ENCODE measurements around the gene MEIOB. TPM values are rescaled to one million over a fixed set of nuclear protein-coding genes. Genes with fewer than 3 reads are reported as not detected.

The MEIOB gene
- total RNA-seq, 1 experiment from 2014 or later, result not detected

DNA sequence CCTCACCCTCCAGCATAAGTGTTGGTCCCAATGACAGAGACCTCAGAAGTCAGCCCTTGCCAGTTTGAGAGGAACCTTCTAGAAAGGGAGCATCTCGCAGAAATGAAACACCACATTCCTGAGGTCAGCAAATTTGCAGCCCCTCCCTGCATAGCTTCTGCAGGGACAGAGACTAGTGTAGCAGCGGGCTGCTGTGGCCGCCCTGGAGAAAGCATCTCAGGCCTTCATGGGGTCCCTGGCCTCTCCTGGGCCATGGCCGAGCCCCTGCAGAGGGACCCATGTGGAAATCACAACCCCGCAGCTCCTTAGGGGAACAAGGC lies 34.8 kb upstream of the MEIOB start:
- Histone ChIP-seq H2AFZ (no peak overlapping the region), H3K4me2 (no peak overlapping the region), H3K36me3 (ENCODE audit: low read depth) (no peaks in the 10 kb centered on the region), H4K20me1 (ENCODE audit: insufficient read depth) (no peaks in the 10 kb centered on the region), H3K9me2 (ENCODE audit: insufficient read depth) (no peaks in the 10 kb centered on the region), H3K27ac (no peak overlapping the region), H3K4me1 (replicated peaks; ENCODE audit: insufficient read depth) (peaks cover 17% of the 10 kb centered on the region; the same call in 1 of the 2 replicates), H3K27me3 (ENCODE audit: insufficient read depth, low read depth) (peaks cover 2% of the 10 kb centered on the region; the same call in 1 of the 2 replicates), H3K79me2 (ENCODE audit: low read depth) (no peaks in the 10 kb centered on the region), H3K4me3 (no peak overlapping the region), H3F3A (ENCODE audit: insufficient read depth, low read depth) (peaks cover 3% of the 10 kb centered on the region; the same call in 1 of the 2 replicates), H3K9me3 (ENCODE audit: insufficient read depth, low read depth) (no peaks in the 10 kb centered on the region)
- TF ChIP-seq EZH2 (IDR thresholded peaks at IDR 0.05; ENCODE audit: low read depth), result no peak
- TF ChIP-seq, protein P1, sequence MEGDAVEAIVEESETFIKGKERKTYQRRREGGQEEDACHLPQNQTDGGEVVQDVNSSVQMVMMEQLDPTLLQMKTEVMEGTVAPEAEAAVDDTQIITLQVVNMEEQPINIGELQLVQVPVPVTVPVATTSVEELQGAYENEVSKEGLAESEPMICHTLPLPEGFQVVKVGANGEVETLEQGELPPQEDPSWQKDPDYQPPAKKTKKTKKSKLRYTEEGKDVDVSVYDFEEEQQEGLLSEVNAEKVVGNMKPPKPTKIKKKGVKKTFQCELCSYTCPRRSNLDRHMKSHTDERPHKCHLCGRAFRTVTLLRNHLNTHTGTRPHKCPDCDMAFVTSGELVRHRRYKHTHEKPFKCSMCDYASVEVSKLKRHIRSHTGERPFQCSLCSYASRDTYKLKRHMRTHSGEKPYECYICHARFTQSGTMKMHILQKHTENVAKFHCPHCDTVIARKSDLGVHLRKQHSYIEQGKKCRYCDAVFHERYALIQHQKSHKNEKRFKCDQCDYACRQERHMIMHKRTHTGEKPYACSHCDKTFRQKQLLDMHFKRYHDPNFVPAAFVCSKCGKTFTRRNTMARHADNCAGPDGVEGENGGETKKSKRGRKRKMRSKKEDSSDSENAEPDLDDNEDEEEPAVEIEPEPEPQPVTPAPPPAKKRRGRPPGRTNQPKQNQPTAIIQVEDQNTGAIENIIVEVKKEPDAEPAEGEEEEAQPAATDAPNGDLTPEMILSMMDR (conservative IDR thresholded peaks at IDR 0.05), result no peak
- ChIA-PET CTCF (no interaction called here), POLR2A (ENCODE audit: unreplicated experiment) (no interaction called here)
- BruUV-seq (replicated peaks), result no TSS peak
- DNase-seq, result no peak
- intact Hi-C loops (cut with micrococcal nuclease; ENCODE audit: unreplicated experiment), result no loop called here

DNA sequence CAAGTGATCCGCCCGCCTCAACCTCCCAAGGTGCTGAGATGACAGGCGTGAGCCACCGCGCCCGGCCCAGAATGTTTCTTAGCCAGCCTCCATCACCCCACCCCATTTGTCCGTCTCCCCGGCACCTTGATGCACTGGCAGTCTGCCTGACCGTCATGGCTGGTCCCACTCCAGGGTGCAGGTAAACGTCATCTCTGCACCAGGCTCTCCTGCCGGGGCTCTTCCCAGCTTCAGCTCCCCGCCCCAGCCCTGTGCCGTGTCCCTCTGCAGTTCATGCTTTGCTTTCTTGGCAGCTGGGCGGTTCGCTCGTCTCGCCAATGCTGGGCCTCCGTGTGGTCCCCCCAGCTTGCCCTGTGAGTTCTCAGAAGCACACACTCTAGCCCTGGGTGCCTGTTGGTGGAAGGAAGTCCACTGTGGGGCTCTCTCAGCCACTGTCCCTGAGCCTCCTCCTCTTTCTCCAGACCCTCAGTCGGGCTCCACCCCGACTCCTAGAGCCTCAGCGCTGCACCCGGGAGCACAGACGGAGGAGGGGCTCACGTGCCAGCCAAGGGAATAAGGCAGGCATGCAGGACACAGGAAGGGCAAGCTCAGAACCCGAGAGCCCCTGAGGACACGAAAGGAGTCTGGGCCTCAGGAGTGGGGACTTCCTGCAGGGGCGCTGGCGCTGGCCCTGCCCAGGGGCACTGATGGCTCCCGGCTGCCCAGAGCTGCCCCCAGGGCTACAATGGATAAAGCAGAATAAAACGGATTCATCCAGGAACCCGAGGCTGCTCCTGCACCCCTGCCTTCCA lies 34.3 kb upstream of the MEIOB start:
- Histone ChIP-seq H3K4me1 (replicated peaks; ENCODE audit: insufficient read depth) (peaks cover 17% of the 10 kb centered on the region; the same call in 1 of the 2 replicates), H3K27ac (no peak overlapping the region), H3K4me3 (no peak overlapping the region), H3F3A (ENCODE audit: insufficient read depth, low read depth) (peaks cover 3% of the 10 kb centered on the region; the same call in 1 of the 2 replicates), H3K9me2 (ENCODE audit: insufficient read depth) (no peaks in the 10 kb centered on the region), H2AFZ (no peak overlapping the region), H3K9me3 (ENCODE audit: insufficient read depth, low read depth) (no peaks in the 10 kb centered on the region), H3K36me3 (ENCODE audit: low read depth) (no peaks in the 10 kb centered on the region), H3K27me3 (ENCODE audit: insufficient read depth, low read depth) (peaks cover 2% of the 10 kb centered on the region; the same call in 1 of the 2 replicates), H3K79me2 (ENCODE audit: low read depth) (no peaks in the 10 kb centered on the region), H3K4me2 (no peak overlapping the region), H4K20me1 (ENCODE audit: insufficient read depth) (no peaks in the 10 kb centered on the region)
- POLR2A ChIA-PET (ENCODE audit: unreplicated experiment), result no interaction called here
- CTCF ChIA-PET, result no interaction called here
- no peak for DNase-seq
- no TSS peak for BruUV-seq (replicated peaks)
- intact Hi-C loops (cut with micrococcal nuclease; ENCODE audit: unreplicated experiment), result no loop called here
- TF ChIP-seq EZH2 (IDR thresholded peaks at IDR 0.05; ENCODE audit: low read depth), result no peak
- TF ChIP-seq, protein P1 (conservative IDR thresholded peaks at IDR 0.05), result no peak

DNA sequence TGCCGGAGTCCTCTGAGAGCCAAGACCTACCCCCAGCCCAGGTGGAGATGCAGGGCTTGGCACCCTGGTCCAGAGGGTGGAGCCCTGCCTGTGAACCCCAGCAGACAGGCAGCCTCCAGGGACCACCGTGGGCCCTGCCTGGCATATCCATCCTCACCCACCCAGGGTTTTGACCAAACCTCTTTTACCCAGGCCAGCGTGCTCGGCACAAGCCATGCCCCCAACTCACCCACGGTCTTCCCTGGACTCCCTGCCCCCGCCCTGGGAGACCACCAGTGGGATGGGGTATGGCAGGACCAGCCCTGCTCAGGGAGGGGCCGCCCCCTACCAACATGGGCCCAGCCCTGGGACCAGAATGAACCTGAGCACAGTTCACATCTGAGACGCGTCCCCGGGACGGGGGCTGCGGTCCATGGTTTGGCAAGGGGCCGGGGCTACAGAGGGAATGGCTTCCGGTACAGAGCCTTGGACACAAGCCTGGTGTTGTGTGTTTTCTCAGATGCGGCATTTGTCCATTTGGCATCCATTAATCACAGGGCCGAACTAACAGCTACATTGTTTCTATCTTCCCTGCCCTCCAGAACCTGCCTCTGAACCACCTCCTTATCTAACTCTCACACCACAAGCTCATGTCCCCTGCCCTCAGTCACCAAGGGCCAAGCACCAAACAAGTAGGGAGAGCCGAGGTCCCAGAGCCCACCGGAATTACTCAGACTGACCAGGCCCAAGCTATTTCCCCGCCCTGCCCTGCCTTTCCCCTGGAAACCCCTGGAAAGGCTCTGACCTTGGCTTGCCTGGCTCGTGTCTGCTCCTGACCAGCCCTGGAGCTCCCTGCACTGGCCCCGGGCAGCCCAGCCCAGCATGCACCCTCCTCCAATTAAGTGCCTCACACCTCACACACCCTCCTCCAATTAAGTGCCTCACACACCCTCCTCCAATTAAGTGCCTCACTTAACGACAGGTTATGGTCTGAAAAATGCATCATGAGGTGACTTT lies 32.2 kb upstream of the MEIOB start:
- DNase-seq, result no peak
- H2AFZ ChIP-seq, result no peak overlapping the region
- no peak overlapping the region for H3K4me2 ChIP-seq
- H3K9me3 ChIP-seq (ENCODE audit: insufficient read depth, low read depth), result no peaks in the 10 kb centered on the region
- H3K9me2 ChIP-seq (ENCODE audit: insufficient read depth), result no peaks in the 10 kb centered on the region
- no peaks in the 10 kb centered on the region for H3K36me3 ChIP-seq (ENCODE audit: low read depth)
- no peaks in the 10 kb centered on the region for H3K79me2 ChIP-seq (ENCODE audit: low read depth)
- H3K27me3 ChIP-seq (ENCODE audit: insufficient read depth, low read depth), result peaks cover 2% of the 10 kb centered on the region; the same call in 1 of the 2 replicates
- intact Hi-C loops (cut with micrococcal nuclease; ENCODE audit: unreplicated experiment), result no loop called here
- H3K4me1 ChIP-seq (replicated peaks; ENCODE audit: insufficient read depth), result peaks cover 14% of the 10 kb centered on the region
- POLR2A ChIA-PET (ENCODE audit: unreplicated experiment), result no interaction called here
- no TSS peak for BruUV-seq (replicated peaks)
- H3K27ac ChIP-seq, result no peak overlapping the region
- no peaks in the 10 kb centered on the region for H4K20me1 ChIP-seq (ENCODE audit: insufficient read depth)
- H3K4me3 ChIP-seq, result no peak overlapping the region
- H3F3A ChIP-seq (ENCODE audit: insufficient read depth, low read depth), result peaks cover 4% of the 10 kb centered on the region; the same call in 1 of the 2 replicates
- TF ChIP-seq, protein P1 (conservative IDR thresholded peaks at IDR 0.05), result no peak
- no peak for TF ChIP-seq EZH2 (IDR thresholded peaks at IDR 0.05; ENCODE audit: low read depth)
- CTCF ChIA-PET, result no interaction called here
